Subcutaneous adipose tissue (tissue), 4 donors: ENCODE measurements around the gene NEUROD1. TPM values are rescaled to one million over a fixed set of nuclear protein-coding genes. Genes with fewer than 3 reads are reported as not detected.

Experiments
- CTCF ChIP-seq: fragments of 450-650 bp; IDR thresholded peaks from one replicate; pipeline ENCODE4 v1.5.1; 2016; ENCODE audit warnings: low read depth, mild to moderate bottlenecking, control low read depth, antibody characterized with exemption, moderate library complexity
- total RNA-seq, 4 donors: library from RNA; depleted of rRNA; stranded (reverse); fragments of >200 nt; gene quantifications; one replicate each; pipeline ENCODE4 v1.1.0, GENCODE V29; 2016

NEUROD1 gene
- total RNA-seq, 4 donors from 2014 or later: not detected

GRCh38 chr2:181697126-181697525, 16.8 kb upstream of the NEUROD1 start:
- no peak for TF ChIP-seq CTCF

- no peak for TF ChIP-seq CTCF
Observed at GRCh38 chr2:181694271-181694670, 14.0 kb upstream of the NEUROD1 start.

GRCh38 chr2:181690860-181691259, 10.5 kb upstream of the NEUROD1 start:
- TF ChIP-seq CTCF: no peak

GRCh38 chr2:181686576-181687185, 6.4 kb upstream of the NEUROD1 start:
- TF ChIP-seq CTCF: no peak

GRCh38 chr2:181685150-181685688, 4.9 kb upstream of the NEUROD1 start:
- TF ChIP-seq CTCF: no peak

- no peak for TF ChIP-seq CTCF
Observed at GRCh38 chr2:181684454-181685149, 4.3 kb upstream of the NEUROD1 start.

- no peak for TF ChIP-seq CTCF
Observed at GRCh38 chr2:181683518-181684453, 3.5 kb upstream of the NEUROD1 start.
